ENCODE measurements around the gene DOCK1. TPM values are rescaled to one million over a fixed set of nuclear protein-coding genes. Genes with fewer than 3 reads are reported as not detected.

The DOCK1 gene
- total RNA-seq, 1 donor from 2014 or later, result 25.8 TPM

- intact Hi-C loops (cut with DNase I), result no loop called here
- no peaks in the 10 kb centered on the region for H3K9me3 ChIP-seq
- H3K4me1 ChIP-seq, result no peaks in the 10 kb centered on the region
- H3K36me3 ChIP-seq, result peaks cover 12 to 48% of the 10 kb centered on the region in 2 donors
- no peak overlapping the region for H3K27ac ChIP-seq
- H3K27me3 ChIP-seq, result no peaks in the 10 kb centered on the region
- no peak overlapping the region for H3K4me3 ChIP-seq
- no peak for TF ChIP-seq CTCF (IDR thresholded peaks at IDR 0.05)
- DNase-seq (ENCODE audit: low spot score in 2 of 2), result no peak
Observed at GRCh38 chr10:127452568-127452967, 547.3 kb downstream of the DOCK1 start.

- no peaks in the 10 kb centered on the region for H3K4me1 ChIP-seq
- H3K27me3 ChIP-seq, result no peaks in the 10 kb centered on the region
- no peak for TF ChIP-seq CTCF (IDR thresholded peaks at IDR 0.05)
- intact Hi-C loops (cut with DNase I), result no loop called here
- H3K36me3 ChIP-seq, result peaks cover 9 to 36% of the 10 kb centered on the region in 2 donors
- H3K4me3 ChIP-seq, result no peak overlapping the region
- no peak for DNase-seq (ENCODE audit: low spot score in 2 of 2)
- no peak overlapping the region for H3K27ac ChIP-seq
- H3K9me3 ChIP-seq, result no peaks in the 10 kb centered on the region
Observed at GRCh38 chr10:127453706-127454105, 548.5 kb downstream of the DOCK1 start.

GRCh38 chr10:127456122-127456521 is 550.9 kb downstream of the DOCK1 start:
- H3K9me3 ChIP-seq, result no peaks in the 10 kb centered on the region
- H3K36me3 ChIP-seq, result peaks cover 4 to 14% of the 10 kb centered on the region in 2 donors
- no peaks in the 10 kb centered on the region for H3K4me1 ChIP-seq
- no peaks in the 10 kb centered on the region for H3K27me3 ChIP-seq
- no peak for DNase-seq (ENCODE audit: low spot score in 2 of 2)
- TF ChIP-seq CTCF (IDR thresholded peaks at IDR 0.05), result no peak
- no peak overlapping the region for H3K27ac ChIP-seq
- no peak overlapping the region for H3K4me3 ChIP-seq
- intact Hi-C loops (cut with DNase I), result no loop called here

GRCh38 chr10:127458016-127458810 is 553.0 kb downstream of the DOCK1 start:
- Histone ChIP-seq H3K27ac (no peak overlapping the region), H3K9me3 (no peaks in the 10 kb centered on the region), H3K36me3 (peaks cover 0 to 4% of the 10 kb centered on the region in 2 donors), H3K4me1 (no peaks in the 10 kb centered on the region), H3K4me3 (no peak overlapping the region), H3K27me3 (no peaks in the 10 kb centered on the region)
- TF ChIP-seq CTCF (IDR thresholded peaks at IDR 0.05), result no peak
- DNase-seq (ENCODE audit: low spot score in 2 of 2), result no peak
- intact Hi-C loops (cut with DNase I), result no loop called here

GRCh38 chr10:127458829-127459228 is 553.6 kb downstream of the DOCK1 start:
- TF ChIP-seq CTCF (IDR thresholded peaks at IDR 0.05), result no peak
- H3K27ac ChIP-seq, result no peak overlapping the region
- no peaks in the 10 kb centered on the region for H3K27me3 ChIP-seq
- H3K36me3 ChIP-seq, result peaks cover 0 to 4% of the 10 kb centered on the region in 2 donors
- no peak for DNase-seq (ENCODE audit: low spot score in 2 of 2)
- H3K9me3 ChIP-seq, result no peaks in the 10 kb centered on the region
- H3K4me1 ChIP-seq, result no peaks in the 10 kb centered on the region
- intact Hi-C loops (cut with DNase I), result no loop called here
- H3K4me3 ChIP-seq, result no peak overlapping the region
